ENCODE data around the gene ADGRV1.
A peak's percentile ranks its signal among the peaks of the same experiment; 100 is the strongest.

Gene ADGRV1

GRCh38 chr5:91095313-91095712 lies 536.7 kb downstream of the ADGRV1 start:
- no peak for DNase-seq

- DNase-seq, result no peak
Measured at GRCh38 chr5:91095786-91096385, 537.3 kb downstream of the ADGRV1 start.

GRCh38 chr5:91098541-91098940 lies 539.9 kb downstream of the ADGRV1 start:
- DNase-seq, result no peak

GRCh38 chr5:91101600-91102379 lies 543.2 kb downstream of the ADGRV1 start:
- DNase-seq, result peak; percentile 10

- DNase-seq, result no peak
Measured at GRCh38 chr5:91103353-91104061, 544.9 kb downstream of the ADGRV1 start.

GRCh38 chr5:91104062-91104448 lies 545.5 kb downstream of the ADGRV1 start:
- no peak for DNase-seq

- no peak for DNase-seq
Measured at GRCh38 chr5:91106842-91107511, 548.4 kb downstream of the ADGRV1 start.

- no peak for DNase-seq
Measured at GRCh38 chr5:91109634-91110033, 551.0 kb downstream of the ADGRV1 start.

GRCh38 chr5:91110686-91111085 lies 552.1 kb downstream of the ADGRV1 start:
- no peak for DNase-seq

GRCh38 chr5:91111473-91112238 lies 553.1 kb downstream of the ADGRV1 start:
- DNase-seq, result no peak

GRCh38 chr5:91114658-91115057 lies 556.1 kb downstream of the ADGRV1 start:
- DNase-seq, result no peak

- DNase-seq, result no peak
Measured at GRCh38 chr5:91118354-91118753, 559.8 kb downstream of the ADGRV1 start.

GRCh38 chr5:91118796-91119195 lies 560.2 kb downstream of the ADGRV1 start:
- DNase-seq, result no peak

GRCh38 chr5:91119217-91119616 lies 560.6 kb downstream of the ADGRV1 start:
- DNase-seq, result no peak

- DNase-seq, result no peak
Measured at GRCh38 chr5:91119981-91120850, 561.6 kb downstream of the ADGRV1 start.

GRCh38 chr5:91121347-91121993 lies 562.9 kb downstream of the ADGRV1 start:
- DNase-seq, result no peak

- DNase-seq, result no peak
Measured at GRCh38 chr5:91122651-91123050, 564.1 kb downstream of the ADGRV1 start.

- DNase-seq, result no peak
Measured at GRCh38 chr5:91123291-91123690, 564.7 kb downstream of the ADGRV1 start.

GRCh38 chr5:91123901-91124300 lies 565.3 kb downstream of the ADGRV1 start:
- DNase-seq, result no peak

- no peak for DNase-seq
Measured at GRCh38 chr5:91125916-91126315, 567.3 kb downstream of the ADGRV1 start.

GRCh38 chr5:91126448-91126847 lies 567.9 kb downstream of the ADGRV1 start:
- DNase-seq, result no peak
